Bronchial epithelial cell (primary cell): ENCODE data around the gene DSCAM. TPM values are rescaled to one million over a fixed set of nuclear protein-coding genes. Genes with fewer than 3 reads are reported as not detected.

Experiments
- DNase-seq: peaks from one replicate; pipeline ENCODE4 v3.0.0-alpha.2; 2010; ENCODE audit warnings: low read depth
- FAIRE-seq: peaks from 2 replicates; lab custom pipeline; 2011; peaks lifted over from hg19 to GRCh38; lab: Jason Lieb, UNC
- H3K27me3 ChIP-seq: 2 replicates; pipeline ENCODE4 v1.5.1; 2011; ENCODE audit warnings: low read length; ENCODE audit not compliant: control insufficient read depth, insufficient read depth
- H3K36me3 ChIP-seq: 2 replicates; pipeline ENCODE4 v1.5.1; 2011; ENCODE audit warnings: low read length; ENCODE audit not compliant: control insufficient read depth, insufficient read depth
- H3K4me3 ChIP-seq: 2 replicates; pipeline ENCODE4 v1.5.1; 2011; ENCODE audit warnings: mild to moderate bottlenecking, low read depth, low read length, control low read depth
- CTCF ChIP-seq: IDR thresholded peaks from 2 replicates; pipeline ENCODE4 v1.5.1; 2011; ENCODE audit warnings: mild to moderate bottlenecking, moderate library complexity, low read length, control low read depth, inconsistent platforms; ENCODE audit not compliant: insufficient read depth, severe bottlenecking
- total RNA-seq: library from RNA; depleted of rRNA; stranded (reverse); fragments of >200 nt; gene quantifications from 2 replicates; pipeline ENCODE4 v1.2.1, GENCODE V29; 2014

The DSCAM gene
- total RNA-seq, 1 donor from 2014 or later: 0.53 TPM

- FAIRE-seq (no peak), DNase-seq (no peak)
- no peak for TF ChIP-seq CTCF
- Histone ChIP-seq H3K27me3 (no peaks in the 10 kb centered on the region), H3K36me3 (no peaks in the 10 kb centered on the region), H3K4me3 (no peak overlapping the region)
Measured at GRCh38 chr21:40408561-40408960, 438.4 kb downstream of the DSCAM start.

- DNase-seq (peak; percentile 30), FAIRE-seq (no peak)
- Histone ChIP-seq H3K36me3 (no peaks in the 10 kb centered on the region), H3K27me3 (no peaks in the 10 kb centered on the region), H3K4me3 (no peak overlapping the region)
- no peak for TF ChIP-seq CTCF
Measured at GRCh38 chr21:40404396-40404800, 442.6 kb downstream of the DSCAM start.

GRCh38 chr21:40402884-40403582, 443.9 kb downstream of the DSCAM start:
- H3K4me3 ChIP-seq: no peak overlapping the region
- H3K36me3 ChIP-seq: no peaks in the 10 kb centered on the region
- no peak for DNase-seq
- no peaks in the 10 kb centered on the region for H3K27me3 ChIP-seq
- no peak for TF ChIP-seq CTCF
- no peak for FAIRE-seq

- no peak for FAIRE-seq
- H3K4me3 ChIP-seq: no peak overlapping the region
- H3K27me3 ChIP-seq: no peaks in the 10 kb centered on the region
- DNase-seq: no peak
- H3K36me3 ChIP-seq: no peaks in the 10 kb centered on the region
- no peak for TF ChIP-seq CTCF
Measured at GRCh38 chr21:40395732-40396131, 451.2 kb downstream of the DSCAM start.

GRCh38 chr21:40393066-40393465, 453.9 kb downstream of the DSCAM start:
- FAIRE-seq (no peak), DNase-seq (peak; percentile 22)
- Histone ChIP-seq H3K4me3 (no peak overlapping the region), H3K36me3 (no peaks in the 10 kb centered on the region), H3K27me3 (no peaks in the 10 kb centered on the region)
- no peak for TF ChIP-seq CTCF

GRCh38 chr21:40388046-40388445, 458.9 kb downstream of the DSCAM start:
- Histone ChIP-seq H3K4me3 (no peak overlapping the region), H3K36me3 (no peaks in the 10 kb centered on the region), H3K27me3 (no peaks in the 10 kb centered on the region)
- no peak for TF ChIP-seq CTCF
- peak; percentile 70 for DNase-seq
- FAIRE-seq: no peak
